Kidney (tissue), 14 donors: ENCODE data around the gene AGR3. TPM values are rescaled to one million over a fixed set of nuclear protein-coding genes. Genes with fewer than 3 reads are reported as not detected.

ENCODE experiments used
- DNase-seq, 5 donors: peaks; one replicate each; pipeline ENCODE4 v3.0.0-alpha.2; 2013 to 2020
- FAIRE-seq: peaks from 2 replicates; lab custom pipeline; 2012; peaks lifted over from hg19 to GRCh38; lab: Jason Lieb, UNC
- H3K27ac ChIP-seq, 2 donors: one replicate each; pipeline ENCODE4 v1.7.0; 2013; ENCODE audit warnings: low read depth in 2 of 2, low read length in 2 of 2, inconsistent platforms in 1 of 2
- H3K27me3 ChIP-seq: one replicate; pipeline ENCODE4 v1.7.1; 2013; ENCODE audit warnings: low read length, inconsistent platforms; ENCODE audit not compliant: control insufficient read depth, insufficient read depth
- H3K36me3 ChIP-seq, 3 donors: one replicate each; pipeline versions ENCODE4 v1.7.0 to v1.7.1; 2013; ENCODE audit warnings: low read length in 3 of 3, control low read depth in 1 of 3, inconsistent platforms in 1 of 3; ENCODE audit not compliant: insufficient read depth in 3 of 3, control insufficient read depth in 2 of 3
- H3K4me1 ChIP-seq, 3 donors: one replicate each; pipeline versions ENCODE4 v1.7.0 to v1.7.1; 2013; ENCODE audit warnings: low read length in 3 of 3, inconsistent platforms in 1 of 3, low read depth in 1 of 3; ENCODE audit not compliant: control insufficient read depth in 2 of 3, insufficient read depth in 2 of 3
- H3K4me3 ChIP-seq, 3 donors: one replicate each; pipeline versions ENCODE4 v1.7.0 to v1.8.1; 2013; ENCODE audit warnings: low read length in 3 of 3, control low read depth in 1 of 3, inconsistent platforms in 1 of 3
- H3K9ac ChIP-seq, 3 donors: one replicate each; pipeline versions ENCODE4 v1.7.0 to v1.7.1; 2013; ENCODE audit warnings: low read length in 3 of 3, control low read depth in 1 of 3, inconsistent platforms in 1 of 3
- H3K9me3 ChIP-seq, 3 donors: one replicate each; pipeline versions ENCODE4 v1.7.0 to v1.7.1; 2013; ENCODE audit warnings: low read length in 3 of 3, control low read depth in 1 of 3, inconsistent platforms in 1 of 3; ENCODE audit not compliant: control insufficient read depth in 2 of 3, insufficient read depth in 1 of 3
- intact Hi-C: fragments of 100-400 bp; cut with DNase I; formaldehyde crosslinking; loops from one replicate; pipeline ENCODE4 v1.11.1; 2022
- polyA plus RNA-seq: library from polyadenylated mRNA; stranded (reverse); fragments of 350-450 nt; fragmentation: Illumina TruSeq; extraction: RNeasy Lipid Tissue Mini Kit (QIAGEN cat#74804); gene quantifications from one replicate; pipeline ENCODE4 v1.2.3, GENCODE V29; 2014; ENCODE audit warnings: low read depth, low replicate concordance; ENCODE audit not compliant: insufficient read depth
- total RNA-seq: library from RNA; stranded (reverse); fragmentation: NEBNext Ultra II Directional; extraction: Animal tissue kit (Norgen Biotek cat#: 25700); gene quantifications from one replicate; pipeline ENCODE4 v1.2.1, GENCODE V29; 2021
- TF ChIP-seq, protein P1 (sequence below): IDR thresholded peaks from 3 replicates; pipeline ENCODE4 v1.5.1; 2012; ENCODE audit warnings: mild to moderate bottlenecking, moderate library complexity, borderline replicate concordance; ENCODE audit not compliant: insufficient read depth; ENCODE audit errors: extremely low read depth
- donor health status: control.
- donor health status: control.
- donor health status: control.
- donor health status: control.
- donor health status: control.
- donor health status: DM: yes; HTN: yes; CAD: no.
- donor health status: Normal renal cell carcinoma (clear cell type).

The AGR3 gene
- total and polyA plus RNA-seq, 2 donors from 2014 or later: 1.7 to 20.3 TPM

DNA sequence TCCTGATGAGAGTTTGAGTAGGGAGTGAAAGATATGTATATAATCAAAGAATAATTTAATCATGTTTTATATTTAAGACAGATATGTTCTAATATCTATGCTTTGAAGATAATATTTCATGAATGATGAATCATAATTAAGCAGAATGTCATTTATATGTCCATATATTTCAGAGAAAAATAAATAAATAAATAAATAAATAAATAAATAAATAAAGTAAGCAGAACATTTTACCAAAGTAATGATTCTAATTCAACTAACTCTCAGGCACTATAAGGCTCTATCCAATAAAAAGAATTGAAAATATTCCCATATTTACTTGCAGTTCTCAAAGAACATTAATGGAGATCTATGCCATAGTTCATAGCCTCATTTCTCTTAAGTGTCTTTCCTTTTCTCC is 36.0 kb downstream of the AGR3 start:
- Histone ChIP-seq H3K27me3 (no peaks in the 10 kb centered on the region), H3K27ac (no peak overlapping the region), H3K4me3 (no peak overlapping the region), H3K9me3 (no peaks in the 10 kb centered on the region), H3K4me1 (no peaks in the 10 kb centered on the region), H3K36me3 (no peaks in the 10 kb centered on the region), H3K9ac (no peak overlapping the region)
- intact Hi-C loops: no loop called here
- TF ChIP-seq, protein P1, sequence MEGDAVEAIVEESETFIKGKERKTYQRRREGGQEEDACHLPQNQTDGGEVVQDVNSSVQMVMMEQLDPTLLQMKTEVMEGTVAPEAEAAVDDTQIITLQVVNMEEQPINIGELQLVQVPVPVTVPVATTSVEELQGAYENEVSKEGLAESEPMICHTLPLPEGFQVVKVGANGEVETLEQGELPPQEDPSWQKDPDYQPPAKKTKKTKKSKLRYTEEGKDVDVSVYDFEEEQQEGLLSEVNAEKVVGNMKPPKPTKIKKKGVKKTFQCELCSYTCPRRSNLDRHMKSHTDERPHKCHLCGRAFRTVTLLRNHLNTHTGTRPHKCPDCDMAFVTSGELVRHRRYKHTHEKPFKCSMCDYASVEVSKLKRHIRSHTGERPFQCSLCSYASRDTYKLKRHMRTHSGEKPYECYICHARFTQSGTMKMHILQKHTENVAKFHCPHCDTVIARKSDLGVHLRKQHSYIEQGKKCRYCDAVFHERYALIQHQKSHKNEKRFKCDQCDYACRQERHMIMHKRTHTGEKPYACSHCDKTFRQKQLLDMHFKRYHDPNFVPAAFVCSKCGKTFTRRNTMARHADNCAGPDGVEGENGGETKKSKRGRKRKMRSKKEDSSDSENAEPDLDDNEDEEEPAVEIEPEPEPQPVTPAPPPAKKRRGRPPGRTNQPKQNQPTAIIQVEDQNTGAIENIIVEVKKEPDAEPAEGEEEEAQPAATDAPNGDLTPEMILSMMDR: no peak
- FAIRE-seq (peak; percentile 62), DNase-seq (no peak)

DNA sequence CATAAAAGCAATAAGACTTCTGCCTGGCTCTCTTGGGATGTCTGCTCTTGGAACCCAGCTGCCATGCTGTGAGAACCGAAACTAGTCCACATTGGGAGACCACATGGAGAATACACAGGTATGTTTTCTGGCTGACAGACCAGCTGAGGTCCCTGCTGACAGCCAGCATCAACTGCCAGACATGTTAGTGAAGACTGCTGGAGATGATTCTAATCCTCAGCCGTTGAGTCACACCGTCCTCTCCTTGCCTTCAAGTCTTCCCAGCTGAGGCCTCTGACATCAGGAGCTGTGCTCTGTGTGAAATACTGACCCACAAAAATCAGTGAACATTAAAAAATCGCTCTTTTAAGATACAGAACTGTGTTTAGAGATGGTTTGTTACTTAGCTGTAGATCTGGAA is 40.1 kb downstream of the AGR3 start:
- TF ChIP-seq, protein P1: no peak
- no peak for DNase-seq
- Histone ChIP-seq H3K27ac (no peak overlapping the region), H3K4me3 (no peak overlapping the region), H3K9ac (no peak overlapping the region), H3K9me3 (no peaks in the 10 kb centered on the region), H3K4me1 (no peaks in the 10 kb centered on the region), H3K36me3 (no peaks in the 10 kb centered on the region), H3K27me3 (no peaks in the 10 kb centered on the region)
- FAIRE-seq: no peak
- intact Hi-C loops: no loop called here

DNA sequence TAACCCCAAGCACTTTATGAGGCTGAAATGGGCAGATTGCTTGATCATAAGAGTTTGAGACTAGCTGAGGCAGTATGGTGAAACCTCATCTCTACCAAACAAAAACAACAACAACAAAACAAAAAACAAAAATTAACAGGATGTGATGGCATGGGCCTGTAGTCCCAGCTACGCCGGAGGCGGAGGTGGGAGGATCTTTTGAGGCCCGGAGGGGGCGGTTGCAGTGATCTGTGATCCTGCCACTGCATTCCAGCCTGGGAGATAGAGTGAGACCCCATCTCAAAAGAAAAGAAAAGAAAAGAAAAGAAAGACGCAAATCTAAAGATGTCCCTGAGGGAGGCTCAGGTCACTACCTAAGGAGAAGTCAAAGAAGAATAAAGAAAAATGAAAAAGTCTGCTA is 41.7 kb downstream of the AGR3 start:
- Histone ChIP-seq H3K36me3 (no peaks in the 10 kb centered on the region), H3K4me3 (no peak overlapping the region), H3K9ac (no peak overlapping the region), H3K27ac (no peak overlapping the region), H3K9me3 (no peaks in the 10 kb centered on the region), H3K27me3 (no peaks in the 10 kb centered on the region), H3K4me1 (no peaks in the 10 kb centered on the region)
- FAIRE-seq (no peak), DNase-seq (no peak)
- intact Hi-C loops: no loop called here
- TF ChIP-seq, protein P1: no peak

DNA sequence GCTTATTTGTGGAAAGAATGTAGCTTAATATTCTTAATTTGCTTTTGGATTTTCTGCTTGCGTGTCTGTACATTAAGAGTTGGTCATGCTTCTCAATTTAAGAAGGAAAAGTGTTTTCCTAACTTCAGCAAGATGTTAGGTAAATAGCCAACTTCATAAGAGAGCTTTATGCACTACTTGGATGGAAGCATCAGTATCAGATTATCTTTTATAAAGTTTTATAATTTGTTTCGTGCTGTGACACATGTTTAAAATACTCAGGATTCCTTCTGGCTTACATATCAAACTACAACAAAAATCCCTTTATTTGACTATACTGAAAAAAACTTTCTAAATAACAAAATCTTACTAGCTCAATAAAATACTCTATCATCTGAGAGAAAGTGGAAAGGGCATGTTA is 42.1 kb downstream of the AGR3 start:
- Histone ChIP-seq H3K4me3 (no peak overlapping the region), H3K27me3 (no peaks in the 10 kb centered on the region), H3K4me1 (no peaks in the 10 kb centered on the region), H3K27ac (no peak overlapping the region), H3K36me3 (no peaks in the 10 kb centered on the region), H3K9me3 (no peaks in the 10 kb centered on the region), H3K9ac (no peak overlapping the region)
- FAIRE-seq (no peak), DNase-seq (no peak)
- TF ChIP-seq, protein P1: no peak
- intact Hi-C loops: no loop called here
